ENCODE measurements around the gene RCL1.

Gene RCL1

GRCh38 chr9:4815381-4815956 lies 22.7 kb downstream of the RCL1 start:
- intact Hi-C loops (cut with DNase I; ENCODE audit: low total_unique reads), result no loop called here
- no peak for TF ChIP-seq CTCF (IDR thresholded peaks at IDR 0.05)
- no peak overlapping the region for H3K4me3 ChIP-seq

GRCh38 chr9:4820168-4820567 lies 27.4 kb downstream of the RCL1 start:
- H3K27me3 ChIP-seq, result no peaks in the 10 kb centered on the region
- intact Hi-C loops (cut with DNase I; ENCODE audit: low total_unique reads), result no loop called here
- TF ChIP-seq CTCF (IDR thresholded peaks at IDR 0.05), result no peak
- H3K36me3 ChIP-seq, result no peaks in the 10 kb centered on the region
- no peaks in the 10 kb centered on the region for H3K9me3 ChIP-seq
- H3K27ac ChIP-seq, result no peak overlapping the region
- DNase-seq, result no peak
- peaks cover 0 to 69% (median 10%) of the 10 kb centered on the region in 4 donors for H3K4me1 ChIP-seq
- H3K4me3 ChIP-seq, result no peak overlapping the region

More at GRCh38 chr9:4815381-4815956, 22.7 kb downstream of the RCL1 start:
- no peaks in the 10 kb centered on the region for H3K9me3 ChIP-seq
- H3K4me1 ChIP-seq, result peaks cover 0 to 51% (median 5%) of the 10 kb centered on the region in 4 donors
- DNase-seq, result no peak
- no peak overlapping the region for H3K27ac ChIP-seq
- H3K36me3 ChIP-seq, result no peaks in the 10 kb centered on the region
- H3K27me3 ChIP-seq, result no peaks in the 10 kb centered on the region

- H3K4me3 ChIP-seq, result no peak overlapping the region
- no peaks in the 10 kb centered on the region for H3K9me3 ChIP-seq
- intact Hi-C loops (cut with DNase I; ENCODE audit: low total_unique reads), result no loop called here
- no peak for TF ChIP-seq CTCF (IDR thresholded peaks at IDR 0.05)
- peak overlapping the region in 1 of 2 donors; percentile 31 for H3K27ac ChIP-seq
- H3K27me3 ChIP-seq, result no peaks in the 10 kb centered on the region
- no peaks in the 10 kb centered on the region for H3K36me3 ChIP-seq
- H3K4me1 ChIP-seq, result peaks cover 0 to 71% (median 4%) of the 10 kb centered on the region in 4 donors
- DNase-seq, result no peak
Measured at GRCh38 chr9:4821133-4821532, 28.4 kb downstream of the RCL1 start.

GRCh38 chr9:4822057-4822456 lies 29.3 kb downstream of the RCL1 start:
- intact Hi-C loops (cut with DNase I; ENCODE audit: low total_unique reads), result no loop called here
- DNase-seq, result no peak
- peak overlapping the region in 1 of 2 donors; percentile 31 for H3K27ac ChIP-seq
- no peaks in the 10 kb centered on the region for H3K27me3 ChIP-seq
- H3K4me1 ChIP-seq, result peaks cover 0 to 76% (median 8%) of the 10 kb centered on the region in 4 donors
- peaks cover 0 to 5% (median 0%) of the 10 kb centered on the region in 3 donors for H3K36me3 ChIP-seq
- no peak overlapping the region for H3K4me3 ChIP-seq
- no peaks in the 10 kb centered on the region for H3K9me3 ChIP-seq
- no peak for TF ChIP-seq CTCF (IDR thresholded peaks at IDR 0.05)

GRCh38 chr9:4826417-4827166 lies 33.8 kb downstream of the RCL1 start:
- Histone ChIP-seq H3K27ac (peak overlapping the region in 1 of 2 donors; percentile 11), H3K36me3 (peaks cover 0 to 9% (median 5%) of the 10 kb centered on the region in 3 donors), H3K27me3 (no peaks in the 10 kb centered on the region), H3K4me3 (no peak overlapping the region), H3K4me1 (peaks cover 0 to 93% (median 31%) of the 10 kb centered on the region in 4 donors), H3K9me3 (no peaks in the 10 kb centered on the region)
- no peak for DNase-seq
- intact Hi-C loops (cut with DNase I; ENCODE audit: low total_unique reads), result no loop called here
- TF ChIP-seq CTCF (IDR thresholded peaks at IDR 0.05), result no peak
